NCI-H2081 (cell line): ENCODE measurements around the gene SEC14L3.

Source experiments
- DNase-seq, 2 experiments: peaks; one replicate each; lab custom pipeline; 2025; lab: John Stamatoyannopoulos, UW

SEC14L3 gene

GRCh38 chr22:30444632-30445437 lies 27.0 kb downstream of the SEC14L3 start:
- DNase-seq: peak; percentile 40 to 60

GRCh38 chr22:30441088-30441487 lies 30.7 kb downstream of the SEC14L3 start:
- no peak for DNase-seq

DNA sequence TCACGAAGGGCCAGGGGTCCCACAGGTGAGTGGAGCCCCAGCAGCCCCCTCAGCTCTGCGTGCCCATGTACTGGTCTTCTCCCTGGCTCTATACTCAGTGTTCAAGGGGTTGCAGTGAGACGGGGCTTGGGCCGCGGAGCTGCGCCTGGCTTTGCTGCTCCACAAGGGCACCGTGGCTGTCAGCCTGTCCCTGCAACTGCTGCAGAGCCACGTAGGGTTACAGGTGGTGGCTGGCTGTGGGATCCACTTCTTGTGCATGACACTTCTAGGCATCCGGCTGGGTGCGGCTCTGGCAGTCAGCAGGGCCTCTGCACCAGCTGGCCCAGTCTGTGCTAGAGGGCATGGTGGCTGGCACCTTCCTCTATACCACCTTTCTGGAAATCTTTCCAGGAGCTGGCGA lies 32.0 kb downstream of the SEC14L3 start:
- no peak for DNase-seq

DNA sequence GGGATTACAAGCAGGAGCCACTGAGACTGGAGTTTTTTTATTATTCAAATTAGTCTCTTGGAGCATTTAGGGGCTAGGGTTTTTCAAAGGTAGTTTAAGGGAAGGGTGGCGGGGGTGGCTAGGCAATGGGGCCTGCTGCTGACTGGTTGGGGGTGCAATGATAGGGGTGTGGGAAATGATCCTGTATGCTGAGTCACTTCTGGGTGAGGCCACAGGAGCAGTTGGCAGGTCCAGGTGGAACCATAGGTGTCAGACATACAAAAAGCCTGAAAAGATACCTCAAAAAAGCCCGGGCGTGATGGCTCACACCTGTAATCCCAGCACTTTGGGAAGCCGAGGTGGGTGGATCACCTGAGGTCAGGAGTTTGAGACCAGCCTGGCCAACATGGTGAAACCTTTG lies 32.6 kb downstream of the SEC14L3 start:
- DNase-seq: no peak

DNA sequence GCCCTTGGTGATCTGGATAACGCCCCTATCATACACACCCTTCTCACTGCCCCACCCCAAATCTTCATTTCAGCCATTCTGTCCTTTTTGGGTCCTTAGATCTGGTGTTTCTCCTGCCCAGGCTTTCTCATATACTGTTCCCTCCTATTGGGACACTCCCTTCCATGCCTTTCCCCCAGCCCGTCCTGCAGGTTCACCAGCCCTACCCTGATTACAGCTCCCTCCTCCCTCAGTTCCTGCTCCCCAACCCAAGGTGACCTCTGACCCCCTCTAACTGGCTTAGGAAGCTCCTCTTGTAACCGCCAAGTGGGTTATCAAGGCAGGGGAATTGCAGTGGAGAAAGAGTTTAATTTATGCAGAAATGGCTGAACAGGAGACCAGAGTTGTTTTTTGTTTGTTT lies 33.3 kb downstream of the SEC14L3 start:
- no peak for DNase-seq

GRCh38 chr22:30436196-30436595 lies 35.6 kb downstream of the SEC14L3 start:
- no peak for DNase-seq

DNA sequence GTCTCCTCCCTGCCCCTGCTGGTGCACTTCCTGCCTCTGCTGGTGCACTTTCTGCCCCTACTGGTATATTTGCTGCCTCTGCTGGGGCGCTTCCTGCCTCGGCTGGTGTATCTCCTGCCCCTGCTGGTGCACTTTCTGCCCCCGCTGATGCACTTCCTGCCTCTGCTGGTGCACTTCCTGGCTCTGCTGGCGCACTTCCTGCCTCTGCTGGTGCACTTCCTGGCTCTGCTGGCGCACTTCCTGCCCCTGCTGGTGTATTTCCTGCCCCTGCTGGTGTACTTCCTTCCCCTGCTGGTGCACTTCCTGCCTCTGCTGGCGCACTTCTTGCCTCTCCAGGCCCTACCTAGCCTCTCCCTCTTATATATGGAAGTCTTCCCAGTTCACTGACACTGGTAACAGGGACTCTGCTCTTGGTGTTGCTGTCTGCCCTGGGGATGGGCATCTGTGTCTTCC lies 36.1 kb downstream of the SEC14L3 start:
- DNase-seq: peak in 1 of 2 experiments; percentile 5

DNA sequence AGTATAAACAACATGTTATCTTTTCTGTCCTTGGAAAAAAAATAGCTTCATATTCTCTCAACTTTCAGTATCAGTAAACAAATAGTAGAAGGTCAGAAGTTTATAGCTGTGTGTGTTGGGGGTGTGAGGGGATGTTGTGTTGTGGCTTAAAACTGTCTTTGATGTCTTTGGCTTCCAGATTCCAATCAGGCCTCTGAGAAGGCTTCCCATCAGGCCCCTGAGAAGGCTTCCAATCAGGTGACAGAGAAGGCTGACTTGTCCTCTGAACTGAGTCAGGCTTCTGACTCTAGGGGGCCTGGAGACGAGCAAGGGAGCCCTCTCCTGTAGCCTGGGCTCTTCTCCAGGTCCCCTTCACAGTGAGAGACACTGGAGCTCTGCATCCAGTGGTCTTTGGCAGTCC lies 37.0 kb downstream of the SEC14L3 start:
- no peak for DNase-seq

GRCh38 chr22:30433773-30434172 lies 38.0 kb downstream of the SEC14L3 start:
- DNase-seq: no peak

- DNase-seq: no peak
These were observed 38.6 kb downstream of the SEC14L3 start for GRCh38 chr22:30433227-30433626.

DNA sequence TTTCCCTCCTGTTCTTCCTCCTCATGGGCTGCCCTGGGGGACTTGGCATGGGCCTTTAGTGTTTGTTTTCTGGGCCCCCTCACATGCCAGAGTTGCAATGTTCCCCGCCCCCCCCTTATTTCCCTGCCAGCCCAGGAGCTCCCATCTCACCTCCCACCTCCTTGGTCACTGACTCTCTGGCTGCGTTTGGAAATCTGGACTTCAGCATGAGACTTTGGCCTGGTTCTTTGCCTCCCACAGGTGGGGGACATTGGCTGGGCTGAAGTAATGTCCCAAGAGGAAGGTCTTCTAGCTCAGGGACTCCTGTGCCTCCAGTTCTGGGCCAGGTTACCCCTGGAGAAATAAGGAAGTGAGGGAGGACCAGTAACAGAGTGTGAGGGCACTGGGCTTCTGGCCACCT lies 39.3 kb downstream of the SEC14L3 start:
- DNase-seq: no peak

- no peak for DNase-seq
These were observed 39.7 kb downstream of the SEC14L3 start for GRCh38 chr22:30432096-30432495.

- DNase-seq: no peak
These were observed 40.9 kb downstream of the SEC14L3 start for GRCh38 chr22:30430933-30431332.

GRCh38 chr22:30429887-30430286 lies 41.9 kb downstream of the SEC14L3 start:
- DNase-seq: no peak

DNA sequence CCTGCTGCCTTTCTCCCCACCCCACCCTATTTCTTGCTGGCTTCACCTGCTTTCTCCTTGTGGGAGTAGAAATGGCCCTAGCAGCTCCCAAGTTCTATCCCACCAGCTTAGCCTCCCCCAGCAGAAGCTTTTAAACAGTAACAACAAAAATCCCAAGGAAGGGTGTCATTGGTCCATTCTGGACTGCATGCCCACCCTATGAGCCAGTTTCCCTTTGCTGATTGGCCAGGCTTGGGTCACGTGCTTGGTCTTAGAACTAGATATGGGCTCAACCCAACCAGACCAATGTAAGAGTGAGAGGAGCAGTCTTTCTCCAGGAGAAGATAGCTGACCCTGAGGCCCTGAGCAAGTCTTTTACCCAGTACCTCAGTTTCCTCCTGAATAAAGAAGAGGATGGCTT lies 43.9 kb downstream of the SEC14L3 start:
- DNase-seq: no peak

DNA sequence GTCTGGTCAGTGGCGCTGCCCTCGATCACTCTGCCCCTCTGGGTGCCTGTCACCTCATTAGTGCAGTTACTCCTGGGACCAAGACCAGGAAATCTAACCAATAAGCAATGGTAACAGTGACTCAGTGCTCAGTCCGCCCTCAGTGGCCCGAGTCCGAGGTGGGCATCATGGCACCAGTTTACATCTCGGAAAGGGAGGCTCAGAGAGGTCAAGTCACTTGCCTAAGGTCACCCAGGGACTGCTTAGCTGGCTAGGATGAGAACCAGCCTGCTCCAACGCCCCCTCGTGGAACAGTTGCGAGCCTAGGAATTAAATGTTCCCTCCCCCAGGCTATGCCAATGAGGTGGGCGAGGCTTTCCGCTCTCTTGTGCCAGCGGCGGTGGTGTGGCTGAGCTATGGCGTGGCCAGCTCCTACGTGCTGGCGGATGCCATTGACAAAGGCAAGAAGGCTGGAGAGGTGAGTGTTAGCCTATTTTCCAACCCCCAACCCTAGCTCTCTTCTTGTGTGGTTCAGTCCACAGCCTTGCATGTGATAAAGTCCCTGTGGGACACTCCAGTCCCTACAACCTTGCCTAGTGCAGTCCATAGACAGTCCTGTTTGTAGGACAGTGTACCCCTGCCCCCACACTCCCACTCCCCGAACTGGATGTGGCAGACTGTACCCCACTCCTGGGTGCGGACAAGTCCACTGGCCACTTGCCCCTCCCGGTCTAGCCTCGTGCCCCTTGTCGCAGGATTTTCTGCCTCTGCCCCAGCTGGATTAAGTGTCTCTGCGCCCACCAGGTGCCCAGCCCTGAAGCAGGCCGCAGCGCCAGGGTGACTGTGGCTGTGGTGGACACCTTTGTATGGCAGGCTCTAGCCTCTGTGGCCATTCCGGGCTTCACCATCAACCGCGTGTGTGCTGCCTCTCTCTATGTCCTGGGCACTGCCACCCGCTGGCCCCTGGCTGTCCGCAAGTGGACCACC lies 45.1 kb downstream of the SEC14L3 start:
- peak; percentile 73 to 78 for DNase-seq

- peak; percentile 41 to 56 for DNase-seq
These were observed 46.0 kb downstream of the SEC14L3 start, which contains the start of gene MTFP1 for GRCh38 chr22:30425616-30426387. TSS of gene MTFP1 (plus strand) at chr22:30425768. CDS start at chr22:30425880, 112 bp downstream.

- no peak for DNase-seq
These were observed 46.5 kb downstream of the SEC14L3 start for GRCh38 chr22:30425327-30425615.

DNA sequence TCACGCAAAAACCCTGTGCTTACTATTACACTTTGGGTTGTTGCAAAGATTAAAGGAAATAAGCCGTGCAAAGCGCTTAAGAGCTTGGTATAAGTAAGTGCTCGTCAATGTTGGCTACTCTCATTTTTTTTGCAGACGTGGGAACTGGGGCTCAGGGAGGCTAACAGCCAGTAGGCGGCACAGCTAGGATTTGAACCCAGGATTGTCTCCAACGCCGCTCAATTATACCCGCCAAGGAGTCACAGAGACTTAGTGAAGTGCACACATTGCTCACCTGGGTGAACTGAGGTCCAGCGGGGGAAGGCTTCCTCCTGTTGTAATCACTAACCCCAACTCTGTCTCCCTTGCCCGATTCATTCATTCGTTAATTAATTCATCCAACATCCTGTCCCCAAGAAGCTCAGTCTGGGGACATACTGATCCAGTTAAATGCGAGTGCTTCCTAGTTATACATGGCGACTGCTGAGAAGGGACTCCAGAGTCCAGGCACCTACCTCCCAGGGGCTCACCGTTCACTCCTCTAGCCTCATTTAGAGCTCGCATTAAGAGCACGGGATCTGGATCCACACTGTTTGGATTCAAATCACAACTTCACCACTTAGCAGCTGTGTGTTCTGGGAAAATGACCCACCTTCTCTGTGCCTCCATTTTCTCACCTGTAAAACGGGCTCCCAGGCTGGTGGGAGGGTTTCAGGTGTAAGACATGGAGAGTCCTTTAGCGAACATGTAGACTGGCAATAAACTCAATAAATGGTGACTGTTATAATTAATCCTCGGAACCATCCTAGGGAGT lies 47.1 kb downstream of the SEC14L3 start:
- DNase-seq: peak in 1 of 2 experiments; percentile 36

DNA sequence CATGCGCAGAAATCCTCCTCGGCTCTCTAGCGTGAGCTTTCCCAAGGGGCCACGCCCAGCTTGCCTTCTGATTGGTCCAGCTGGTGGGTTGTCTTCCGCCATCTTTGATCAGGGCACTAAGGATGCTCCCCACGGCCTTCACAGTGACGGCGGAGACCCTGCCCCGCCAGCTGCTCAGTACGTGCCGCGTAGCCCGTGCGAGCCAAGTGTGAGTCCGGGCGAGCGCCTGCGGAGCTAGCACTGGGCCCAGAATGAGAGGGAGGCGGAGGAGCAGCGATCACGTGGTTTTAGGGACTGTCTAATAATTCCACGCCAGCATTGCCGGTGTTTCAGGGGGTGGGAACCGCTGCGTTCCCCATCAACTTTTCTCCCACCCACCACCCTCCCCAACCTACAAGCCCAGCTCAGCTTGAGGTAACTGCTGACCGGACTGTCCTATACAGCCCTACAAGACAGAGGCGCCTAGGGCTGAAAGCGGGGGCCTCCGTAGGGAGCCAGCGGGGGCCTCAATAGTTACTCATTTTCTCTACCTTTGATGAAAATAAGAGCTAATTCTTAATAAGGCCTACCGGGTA lies 47.8 kb downstream of the SEC14L3 start:
- DNase-seq: peak; percentile 96 to 99
